ENCODE results near the gene PTCH1.
A peak's percentile ranks its signal among the peaks of the same experiment; 100 is the strongest.

Gene PTCH1

GRCh38 chr9:95415158-95415557 lies 101.6 kb downstream of the PTCH1 start:
- ChIA-PET POLR2A (no interaction called here), CTCF (no interaction called here)
- TF ChIP-seq PATZ1 (tag by site-specific recombination; IDR thresholded peaks at IDR 0.05) (no peak), ZNF169 (tag by site-specific recombination; IDR thresholded peaks at IDR 0.05) (no peak), ZNF302 (tag by site-specific recombination; IDR thresholded peaks at IDR 0.05; ENCODE audit: low read depth) (no peak), ZNF701 (tag by site-specific recombination; IDR thresholded peaks at IDR 0.05) (no peak), ZSCAN30 (tag by site-specific recombination; IDR thresholded peaks at IDR 0.05) (no peak), ZNF704 (tag by site-specific recombination; IDR thresholded peaks at IDR 0.05) (no peak), ZBTB44 (tag by site-specific recombination; IDR thresholded peaks at IDR 0.05) (no peak), ZNF645 (tag by site-specific recombination; IDR thresholded peaks at IDR 0.05) (no peak), EGR2 (tag by site-specific recombination; IDR thresholded peaks at IDR 0.05; ENCODE audit: low read depth) (no peak), ZNF433 (tag by site-specific recombination; IDR thresholded peaks at IDR 0.05; ENCODE audit: low read depth) (no peak), KLF9 (tag by site-specific recombination; IDR thresholded peaks at IDR 0.05; ENCODE audit: low read depth) (no peak), ZNF426 (tag by site-specific recombination; IDR thresholded peaks at IDR 0.05) (no peak), ZNF623 (tag by site-specific recombination; IDR thresholded peaks at IDR 0.05) (no peak), ZNF239 (tag by site-specific recombination; IDR thresholded peaks at IDR 0.05) (no peak)
- H3K9me3 ChIP-seq (ENCODE audit: control insufficient read depth, insufficient read depth, low read depth, low read length) = no peaks in the 10 kb centered on the region
- peaks cover 3% of the 10 kb centered on the region; the same call in 1 of the 2 replicates for H3K4me1 ChIP-seq (ENCODE audit: control insufficient read depth, insufficient read depth, low read length)
- H3K36me3 ChIP-seq (ENCODE audit: control insufficient read depth in 2 of 2, insufficient read depth in 1 of 2, low read length in 2 of 2) = no peaks in the 10 kb centered on the region
- no peak overlapping the region for H3K27ac ChIP-seq (ENCODE audit: extremely low read depth, low read depth, low read length)
- H3K4me3 ChIP-seq (ENCODE audit: low read depth, low read length) = no peak overlapping the region

GRCh38 chr9:95413793-95414192 lies 103.0 kb downstream of the PTCH1 start:
- TF ChIP-seq SP7 (tag by site-specific recombination; IDR thresholded peaks at IDR 0.05) (peak; percentile 78), ZNF692 (tag by site-specific recombination; IDR thresholded peaks at IDR 0.05) (no peak), WT1 (tag by site-specific recombination; IDR thresholded peaks at IDR 0.05) (peak; percentile 78; the same call in 1 of the 2 replicates)
- Histone ChIP-seq H3K4me1 (ENCODE audit: control insufficient read depth, insufficient read depth, low read length) (peaks cover 3% of the 10 kb centered on the region; the same call in 1 of the 2 replicates), H3K4me3 (ENCODE audit: low read depth, low read length) (no peak overlapping the region), H3K27ac (ENCODE audit: extremely low read depth, low read depth, low read length) (no peak overlapping the region), H3K9me3 (ENCODE audit: control insufficient read depth, insufficient read depth, low read depth, low read length) (no peaks in the 10 kb centered on the region), H3K36me3 (ENCODE audit: control insufficient read depth in 2 of 2, insufficient read depth in 1 of 2, low read length in 2 of 2) (no peaks in the 10 kb centered on the region)
- POLR2A ChIA-PET = interaction anchor here (0.5 kb wide), 1 partner anchor 25 kb away, joined by 3 read pairs; no protein-coding TSS in a partner anchor
- CTCF ChIA-PET = interaction anchor here (0.5 to 0.6 kb wide), 2 partner anchors 636 to 932 kb away, joined by 3 read pairs; no protein-coding TSS in a partner anchor

All from HEK293 (cell line).